Measurements from ENCODE around the gene NEK1.

DNA sequence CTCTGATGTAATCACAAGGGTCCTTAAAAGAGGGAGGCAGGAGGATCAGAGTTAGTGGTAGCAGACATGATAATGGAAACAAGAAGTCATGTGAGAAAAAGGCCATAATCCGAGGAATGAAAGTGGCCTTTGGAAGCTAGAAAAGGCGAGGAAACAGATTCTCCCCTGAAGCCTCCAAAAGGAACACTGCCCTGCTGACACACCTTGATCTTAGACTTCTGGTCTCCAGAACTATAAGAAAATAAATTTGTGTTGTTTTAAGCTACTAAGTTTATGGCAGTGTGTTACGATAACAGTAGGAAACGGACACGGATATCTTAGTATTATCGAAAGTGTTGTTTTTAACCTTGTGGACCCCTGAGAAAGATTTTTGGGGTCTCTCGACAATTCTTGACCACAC is 32.4 kb upstream of the NEK1 start:
- TF ChIP-seq, protein P1, sequence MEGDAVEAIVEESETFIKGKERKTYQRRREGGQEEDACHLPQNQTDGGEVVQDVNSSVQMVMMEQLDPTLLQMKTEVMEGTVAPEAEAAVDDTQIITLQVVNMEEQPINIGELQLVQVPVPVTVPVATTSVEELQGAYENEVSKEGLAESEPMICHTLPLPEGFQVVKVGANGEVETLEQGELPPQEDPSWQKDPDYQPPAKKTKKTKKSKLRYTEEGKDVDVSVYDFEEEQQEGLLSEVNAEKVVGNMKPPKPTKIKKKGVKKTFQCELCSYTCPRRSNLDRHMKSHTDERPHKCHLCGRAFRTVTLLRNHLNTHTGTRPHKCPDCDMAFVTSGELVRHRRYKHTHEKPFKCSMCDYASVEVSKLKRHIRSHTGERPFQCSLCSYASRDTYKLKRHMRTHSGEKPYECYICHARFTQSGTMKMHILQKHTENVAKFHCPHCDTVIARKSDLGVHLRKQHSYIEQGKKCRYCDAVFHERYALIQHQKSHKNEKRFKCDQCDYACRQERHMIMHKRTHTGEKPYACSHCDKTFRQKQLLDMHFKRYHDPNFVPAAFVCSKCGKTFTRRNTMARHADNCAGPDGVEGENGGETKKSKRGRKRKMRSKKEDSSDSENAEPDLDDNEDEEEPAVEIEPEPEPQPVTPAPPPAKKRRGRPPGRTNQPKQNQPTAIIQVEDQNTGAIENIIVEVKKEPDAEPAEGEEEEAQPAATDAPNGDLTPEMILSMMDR (IDR thresholded peaks at IDR 0.05), result no peak
- TF ChIP-seq ZFX (IDR thresholded peaks at IDR 0.05; ENCODE audit: borderline replicate concordance), result no peak
